ENCODE results near the gene SLC35B2. TPM values are rescaled to one million over a fixed set of nuclear protein-coding genes. Genes with fewer than 3 reads are reported as not detected.

The SLC35B2 gene
- total and polyA plus RNA-seq, 9 of the 15 experiments (the other 6 are each of a cell fraction or from before 2014, with no cell fraction given): 14.5 to 59.1 (median 47.1) TPM

DNA sequence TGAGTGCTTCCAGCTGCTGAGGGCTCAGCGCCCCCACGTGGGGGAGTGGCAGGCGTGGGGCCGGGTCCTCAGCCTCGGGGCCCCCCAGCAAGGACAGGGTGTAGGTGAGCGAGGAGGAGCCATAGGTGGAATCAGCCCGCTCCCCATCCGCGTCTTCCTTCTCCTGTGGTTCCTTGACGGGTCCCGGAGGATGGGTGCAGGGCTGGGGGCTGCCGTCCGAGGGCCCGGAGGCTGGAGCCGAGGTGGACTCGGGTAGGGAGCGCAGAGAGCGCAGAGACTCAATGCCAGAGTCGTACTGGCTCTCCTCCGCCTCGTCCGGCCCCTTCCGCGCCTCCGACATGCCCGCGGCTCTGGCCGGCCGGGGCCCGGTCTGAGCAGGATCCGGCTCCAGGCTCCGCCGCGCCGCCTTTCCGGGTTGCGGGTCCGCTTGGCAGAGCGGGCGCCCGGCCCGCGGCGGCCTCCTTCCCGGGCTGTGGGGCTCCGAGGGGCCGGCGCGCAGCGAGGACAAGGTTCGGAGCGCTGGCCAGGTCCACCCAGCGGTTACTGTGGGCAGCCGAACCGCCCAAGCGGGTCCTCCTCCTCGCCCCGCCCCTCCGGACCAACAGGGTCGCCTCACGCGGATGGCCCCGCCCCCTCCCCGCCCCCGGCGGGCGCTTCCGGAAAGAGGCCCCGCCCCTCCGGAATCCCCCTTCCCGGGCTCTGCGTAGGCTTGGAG lies 7.8 kb upstream of the SLC35B2 start, which contains the start of gene NFKBIE (continued):
- no peak for TF ChIP-seq SRF (CRISPR knock-in tag; IDR thresholded peaks at IDR 0.05)

DNA sequence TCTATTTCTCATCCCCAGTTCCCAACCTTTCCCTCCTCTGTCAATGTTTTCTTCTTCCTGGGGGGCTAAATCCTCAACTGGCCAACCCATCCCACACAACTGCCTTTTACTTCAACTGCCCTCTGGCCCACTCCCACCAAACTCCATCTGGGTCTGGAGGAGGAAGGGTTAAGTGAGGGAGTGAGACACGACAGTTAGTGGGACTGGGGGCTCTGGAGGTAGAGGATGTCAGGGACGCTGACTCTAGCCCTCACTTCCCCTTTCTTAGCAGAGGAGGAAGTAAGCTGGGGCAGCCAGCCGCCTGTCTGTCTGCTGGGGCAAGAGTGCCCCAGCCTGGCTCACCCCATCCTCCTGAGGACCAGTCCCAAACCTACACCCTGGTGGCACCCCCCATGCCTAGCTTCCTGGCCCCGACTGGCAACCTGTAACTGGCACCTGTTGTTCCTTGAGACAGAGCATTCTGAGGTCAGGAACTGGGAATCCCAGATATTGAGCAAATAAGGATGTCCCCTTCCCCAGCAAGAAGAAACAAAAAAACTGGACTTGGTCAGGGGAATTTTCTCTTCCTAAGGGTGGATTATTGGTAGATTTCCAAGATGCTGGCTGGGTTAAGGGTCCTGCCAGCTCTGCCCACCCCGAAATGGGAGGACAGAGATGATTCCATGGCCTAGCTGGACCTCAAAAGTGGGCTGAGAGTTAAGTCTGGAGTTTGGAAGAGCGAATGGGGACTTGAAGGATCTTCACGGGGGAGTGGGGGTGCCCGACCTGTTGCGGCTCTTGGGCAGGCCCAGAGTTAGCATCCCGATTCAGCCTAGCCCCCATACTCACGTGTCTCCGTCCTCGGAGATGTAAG lies 7.1 kb upstream of the SLC35B2 start:
- peak; percentile 46 for FAIRE-seq
- peak overlapping the region; percentile 83 for H3K4me3 ChIP-seq
- H3K9me3 ChIP-seq (replicated peaks; ENCODE audit: control insufficient read depth, insufficient read depth, low read depth, low read length): no peaks in the 10 kb centered on the region
- WGBS (ENCODE audit: insufficient coverage, low coverage, missing lambda C conversion rate): 1% methylated on average over 13 of the region's 13 CpGs
- H3K4me1 ChIP-seq (replicated peaks in 1 of 2; ENCODE audit: control insufficient read depth in 2 of 2, insufficient read depth in 2 of 2, low read length in 2 of 2): peaks cover 19 to 34% of the 10 kb centered on the region in 2 experiments; a peak in 4 of 5 replicates
- no peaks in the 10 kb centered on the region for H3K9me1 ChIP-seq (ENCODE audit: control insufficient read depth, insufficient read depth, low read length)
- ATAC-seq: peak; percentile 45
- intact Hi-C loops (cut with micrococcal nuclease): loop anchor here (1.0 to 5.0 kb wide), 2 partner anchors 92 to 167 kb away; no protein-coding TSS in a partner anchor
- peak overlapping the region; percentile 90 for H3K4me2 ChIP-seq (ENCODE audit: insufficient read depth, low read length)
- in situ Hi-C loops (cut with MboI): loop anchor here (5.0 kb wide), 1 partner anchor 78 kb away; the partner anchor contains the start of gene SPATS1
- peaks cover 32% of the 10 kb centered on the region; the same call in 1 of the 3 replicates for H3K36me3 ChIP-seq (ENCODE audit: control insufficient read depth, insufficient read depth, low read length)
- peak in 2 of 4 experiments; percentile 63 to 65 for DNase-seq (ENCODE audit: extremely low read depth in 1 of 4, low spot score in 3 of 4)
- CTCF ChIA-PET (ENCODE audit: low intra/inter-chr PET ratio): interaction anchor here (0.6 to 1.0 kb wide), 2 partner anchors 167 to 541 kb away, joined by 3 to 5 read pairs; no protein-coding TSS in a partner anchor
- peak overlapping the region; percentile 86 for H2AFZ ChIP-seq (ENCODE audit: low read depth, low read length)
- peaks cover 17% of the 10 kb centered on the region for H3K79me2 ChIP-seq (ENCODE audit: control insufficient read depth, insufficient read depth, low read length)
- peak overlapping the region; percentile 74 to 94 for H3K9ac ChIP-seq (ENCODE audit: insufficient read depth in 1 of 2, low read depth in 2 of 2, low read length in 2 of 2)
- peak overlapping the region; percentile 74 for H3K27ac ChIP-seq (ENCODE audit: extremely low read depth, low read depth, low read length)
- H3K27me3 ChIP-seq (ENCODE audit: control insufficient read depth in 2 of 2, insufficient read depth in 2 of 2, low read length in 2 of 2): peaks cover 8 to 9% of the 10 kb centered on the region in 2 experiments; a peak in 4 of 5 replicates
- POLR2A ChIA-PET: interaction anchor here (0.5 to 8.2 kb wide), 10 partner anchors 10 to 1175 kb away, joined by 3 to 69 read pairs (median 3); partner anchors contain the start of genes CDC5L and HSP90AB1
- no peaks in the 10 kb centered on the region; the same call in 1 of the 2 replicates for H4K20me1 ChIP-seq (replicated peaks; ENCODE audit: control insufficient read depth, insufficient read depth, low read length)
- TSS peak; percentile 60 for BruUV-seq (replicated peaks)
- TF ChIP-seq ZNF263 (CRISPR knock-in tag; IDR thresholded peaks at IDR 0.05; ENCODE audit: borderline replicate concordance) (peak; percentile 15; the same call in 1 of the 2 replicates), SP1 (CRISPR knock-in tag; IDR thresholded peaks at IDR 0.05) (peak; percentile 52), ARID2 (IDR thresholded peaks at IDR 0.05) (0 out of 2 replicates have a peak, but pooled peaks have one; percentile 25), HDAC2 (IDR thresholded peaks at IDR 0.05) (peak; percentile 42; the same call in 1 of the 2 replicates), JUND (IDR thresholded peaks at IDR 0.05; ENCODE audit: borderline replicate concordance, low read depth, low read length) (0 out of 2 replicates have a peak, but pooled peaks have one; percentile 11), JUND (tag; IDR thresholded peaks at IDR 0.05; ENCODE audit: borderline replicate concordance, low read depth, low read length) (no peak), ZNF146 (CRISPR knock-in tag; IDR thresholded peaks at IDR 0.05; ENCODE audit: unreplicated experiment) (no peak), SMAD4 (CRISPR knock-in tag; conservative IDR thresholded peaks at IDR 0.05) (0 out of 2 replicates have a peak, but pooled peaks have one; percentile 26), FOXK1 (CRISPR knock-in tag; IDR thresholded peaks at IDR 0.05; ENCODE audit: borderline replicate concordance) (peak; percentile 76; the same call in 1 of the 2 replicates), RFX7 (CRISPR knock-in tag; IDR thresholded peaks at IDR 0.05) (0 out of 2 replicates have a peak, but pooled peaks have one; percentile 38), GTF2F1 (IDR thresholded peaks at IDR 0.05; ENCODE audit: low read depth, low read length) (no peak), ILF3 (IDR thresholded peaks at IDR 0.05; ENCODE audit: borderline replicate concordance) (no peak), SAP30 (IDR thresholded peaks at IDR 0.05; ENCODE audit: borderline replicate concordance, insufficient read depth, low read depth, low read length, poor library complexity, severe bottlenecking) (no peak), HNRNPLL (IDR thresholded peaks at IDR 0.05; ENCODE audit: low read depth, low read length, poor library complexity, severe bottlenecking) (no peak), ZNF431 (CRISPR knock-in tag; IDR thresholded peaks at IDR 0.05) (0 out of 2 replicates have a peak, but pooled peaks have one; percentile 11), MEF2D (tag; conservative IDR thresholded peaks at IDR 0.05; ENCODE audit: low read depth) (no peak)
- TF ChIP-seq, protein P1, sequence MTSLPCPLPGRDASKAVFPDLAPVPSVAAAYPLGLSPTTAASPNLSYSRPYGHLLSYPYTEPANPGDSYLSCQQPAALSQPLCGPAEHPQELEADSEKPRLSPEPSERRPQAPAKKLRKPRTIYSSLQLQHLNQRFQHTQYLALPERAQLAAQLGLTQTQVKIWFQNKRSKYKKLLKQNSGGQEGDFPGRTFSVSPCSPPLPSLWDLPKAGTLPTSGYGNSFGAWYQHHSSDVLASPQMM (CRISPR knock-in tag; IDR thresholded peaks at IDR 0.05): no peak

All from K562 (cell line).